GM12874 (cell line): ENCODE measurements around the gene DNAH17.

Source experiments
- TF ChIP-seq, protein P1 (sequence below): IDR thresholded peaks from 2 replicates; pipeline ENCODE4 v1.5.1; 2011; ENCODE audit warnings: low read depth, mild to moderate bottlenecking, control low read depth, low read length, moderate library complexity; ENCODE audit not compliant: insufficient read depth

Gene DNAH17

DNA sequence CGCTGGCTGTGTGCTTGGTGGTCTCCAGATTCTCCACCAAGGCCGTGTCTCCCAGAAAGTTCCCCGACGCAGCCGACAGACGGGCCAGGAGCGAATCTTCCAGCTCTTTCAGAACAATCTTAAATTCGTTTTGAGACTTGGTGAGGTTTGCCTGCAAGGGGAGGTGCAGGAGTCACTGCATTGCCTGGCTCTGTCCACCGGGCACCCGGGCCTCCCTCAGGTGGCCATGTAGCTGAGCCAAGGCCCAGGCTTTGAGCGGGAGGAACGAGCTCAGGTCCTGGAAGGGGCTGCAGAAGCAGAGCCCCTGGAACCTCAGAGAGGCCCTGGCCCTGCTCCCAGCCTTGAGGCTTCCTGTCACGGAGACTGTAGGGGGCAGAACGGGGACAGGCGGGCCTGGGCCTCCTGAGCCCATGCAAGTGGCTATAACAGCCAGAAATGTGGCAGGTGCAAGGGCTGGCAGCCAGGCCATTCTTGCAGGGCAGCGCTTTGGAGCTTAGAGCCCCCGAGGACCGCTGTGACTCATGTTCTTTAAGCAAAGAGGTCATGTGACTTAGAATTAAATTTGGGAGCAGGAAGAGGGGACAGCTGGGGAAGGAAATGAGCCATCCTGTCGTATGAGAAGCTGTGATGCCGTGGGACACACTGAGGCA is 126.4 kb downstream of the DNAH17 start:
- TF ChIP-seq, protein P1, sequence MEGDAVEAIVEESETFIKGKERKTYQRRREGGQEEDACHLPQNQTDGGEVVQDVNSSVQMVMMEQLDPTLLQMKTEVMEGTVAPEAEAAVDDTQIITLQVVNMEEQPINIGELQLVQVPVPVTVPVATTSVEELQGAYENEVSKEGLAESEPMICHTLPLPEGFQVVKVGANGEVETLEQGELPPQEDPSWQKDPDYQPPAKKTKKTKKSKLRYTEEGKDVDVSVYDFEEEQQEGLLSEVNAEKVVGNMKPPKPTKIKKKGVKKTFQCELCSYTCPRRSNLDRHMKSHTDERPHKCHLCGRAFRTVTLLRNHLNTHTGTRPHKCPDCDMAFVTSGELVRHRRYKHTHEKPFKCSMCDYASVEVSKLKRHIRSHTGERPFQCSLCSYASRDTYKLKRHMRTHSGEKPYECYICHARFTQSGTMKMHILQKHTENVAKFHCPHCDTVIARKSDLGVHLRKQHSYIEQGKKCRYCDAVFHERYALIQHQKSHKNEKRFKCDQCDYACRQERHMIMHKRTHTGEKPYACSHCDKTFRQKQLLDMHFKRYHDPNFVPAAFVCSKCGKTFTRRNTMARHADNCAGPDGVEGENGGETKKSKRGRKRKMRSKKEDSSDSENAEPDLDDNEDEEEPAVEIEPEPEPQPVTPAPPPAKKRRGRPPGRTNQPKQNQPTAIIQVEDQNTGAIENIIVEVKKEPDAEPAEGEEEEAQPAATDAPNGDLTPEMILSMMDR = no peak

DNA sequence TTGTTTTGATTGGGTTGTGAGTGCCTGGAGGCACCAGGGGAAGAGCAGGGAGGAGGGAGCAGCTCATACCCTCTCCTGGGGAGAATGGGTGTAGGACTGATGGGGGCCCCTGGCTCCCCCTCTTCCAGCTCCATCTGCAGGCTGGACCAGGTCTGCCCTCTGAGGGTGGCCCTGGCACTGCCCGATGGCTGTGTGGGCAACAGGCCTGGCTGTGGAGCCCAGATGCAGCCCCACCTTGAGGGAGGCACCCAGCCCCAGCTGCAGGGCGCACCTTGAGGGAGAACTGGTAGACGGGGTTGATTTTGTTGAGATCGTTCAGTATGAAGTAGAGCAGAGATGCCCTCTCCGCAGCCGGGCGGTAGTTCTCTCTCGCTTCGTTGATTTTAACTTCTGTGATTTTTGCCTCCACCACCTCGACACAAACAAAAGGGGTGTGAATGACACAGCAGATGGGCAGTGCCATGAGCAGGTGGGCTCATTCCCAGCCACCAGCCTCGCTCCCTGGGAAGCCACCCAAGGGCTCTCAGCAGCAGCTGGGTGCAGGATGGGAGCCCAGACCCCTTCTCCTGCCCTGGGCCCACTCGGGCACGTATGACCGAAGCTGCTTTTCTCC is 127.1 kb downstream of the DNAH17 start:
- TF ChIP-seq, protein P1 = no peak

DNA sequence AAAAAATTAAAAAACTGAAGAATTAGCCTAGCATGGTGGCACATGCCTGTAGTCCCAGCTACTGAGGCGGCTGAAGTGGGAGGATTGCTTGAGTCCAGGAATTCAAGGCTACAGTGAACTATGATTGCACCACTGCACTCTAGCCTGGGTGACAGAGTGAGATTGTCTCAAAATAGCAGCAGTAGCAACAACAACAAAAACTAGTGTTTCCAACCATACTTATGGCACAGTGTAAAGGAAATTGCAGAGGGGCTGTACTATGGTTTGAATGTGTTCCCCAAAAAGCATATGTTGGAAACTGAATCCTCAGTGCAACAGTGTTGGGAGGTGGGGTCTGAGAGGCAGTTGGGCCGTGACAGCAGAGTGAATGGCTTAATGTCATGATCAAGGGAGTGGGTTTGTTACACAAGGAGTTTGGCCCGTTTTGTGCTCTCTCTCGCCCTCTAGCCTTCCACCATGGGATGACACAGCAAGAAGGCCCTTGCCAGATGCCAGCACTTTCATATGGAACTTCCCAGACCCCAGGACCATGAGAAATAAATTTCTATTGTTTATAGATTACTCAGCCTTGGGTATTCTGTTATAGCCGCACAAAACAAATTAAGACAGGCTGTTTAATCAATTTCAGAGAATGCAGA is 128.7 kb downstream of the DNAH17 start:
- TF ChIP-seq, protein P1 = peak; percentile 41; the same call in 1 of the 2 replicates

DNA sequence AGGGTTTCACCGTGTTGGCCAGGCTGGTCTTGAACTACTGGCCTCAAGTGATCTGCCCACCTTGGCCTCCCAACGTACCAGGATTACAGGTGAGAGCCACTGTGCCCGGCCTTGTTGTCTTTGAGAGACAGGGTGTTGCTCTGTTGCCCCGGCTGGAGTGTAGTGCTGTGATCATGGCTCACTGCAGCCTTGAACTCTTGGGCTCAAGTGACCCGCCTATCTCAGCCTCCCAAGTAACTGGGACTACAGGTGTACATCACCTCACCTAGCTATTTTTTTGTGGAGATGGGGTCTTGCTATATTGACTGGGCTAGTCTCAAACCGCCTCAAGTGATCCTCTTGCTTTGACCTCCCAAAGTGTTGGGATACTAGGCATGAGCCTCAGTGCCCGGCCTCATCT is 130.4 kb downstream of the DNAH17 start:
- TF ChIP-seq, protein P1 = no peak

DNA sequence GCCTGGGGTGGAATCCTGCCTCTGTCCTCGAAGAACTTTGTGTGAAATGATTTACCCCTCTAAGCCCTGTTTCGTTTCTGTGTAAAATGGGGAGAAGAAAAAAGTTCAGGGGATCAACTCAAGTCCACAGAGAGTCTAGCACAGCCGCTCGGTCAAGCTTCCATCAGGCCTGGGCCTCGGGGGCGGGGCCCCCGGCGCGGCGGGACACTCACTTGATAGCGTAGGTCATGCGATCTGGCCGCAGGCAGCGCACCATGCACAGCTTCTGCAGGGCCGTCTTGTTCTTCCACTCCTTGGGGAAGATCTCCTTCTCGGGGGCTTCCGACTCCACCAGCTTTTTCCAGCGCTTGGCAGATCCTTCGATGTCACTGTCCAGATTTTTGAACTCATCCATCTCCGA is 132.8 kb downstream of the DNAH17 start:
- TF ChIP-seq, protein P1 = no peak

DNA sequence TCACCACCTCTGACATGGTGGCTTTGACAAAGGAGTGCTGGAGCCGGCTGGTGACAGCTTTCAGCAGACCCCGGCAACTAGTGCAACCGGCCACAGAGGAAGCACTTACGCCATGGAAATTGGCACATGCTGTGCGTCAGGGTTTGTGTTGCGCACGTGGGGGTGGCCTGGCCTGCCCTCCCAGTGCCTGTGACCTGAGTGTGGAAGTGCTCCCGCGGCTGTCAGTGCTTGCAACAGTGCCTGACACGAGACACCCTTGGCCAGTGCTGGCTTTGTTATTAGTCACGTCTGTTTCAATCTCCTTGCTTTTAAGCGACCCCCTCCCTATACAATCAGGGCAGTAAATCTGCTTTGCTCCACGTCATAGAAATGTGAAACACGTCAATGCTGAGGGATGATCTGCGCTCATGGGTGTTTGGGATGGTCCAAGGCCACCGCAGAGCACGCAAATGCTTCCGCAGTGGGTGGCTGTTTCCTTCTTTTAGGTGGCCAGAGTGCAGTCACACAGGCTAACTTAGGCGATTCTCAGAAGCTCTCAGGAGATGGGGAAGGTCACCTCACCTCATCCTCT is 134.5 kb downstream of the DNAH17 start:
- TF ChIP-seq, protein P1 = no peak

DNA sequence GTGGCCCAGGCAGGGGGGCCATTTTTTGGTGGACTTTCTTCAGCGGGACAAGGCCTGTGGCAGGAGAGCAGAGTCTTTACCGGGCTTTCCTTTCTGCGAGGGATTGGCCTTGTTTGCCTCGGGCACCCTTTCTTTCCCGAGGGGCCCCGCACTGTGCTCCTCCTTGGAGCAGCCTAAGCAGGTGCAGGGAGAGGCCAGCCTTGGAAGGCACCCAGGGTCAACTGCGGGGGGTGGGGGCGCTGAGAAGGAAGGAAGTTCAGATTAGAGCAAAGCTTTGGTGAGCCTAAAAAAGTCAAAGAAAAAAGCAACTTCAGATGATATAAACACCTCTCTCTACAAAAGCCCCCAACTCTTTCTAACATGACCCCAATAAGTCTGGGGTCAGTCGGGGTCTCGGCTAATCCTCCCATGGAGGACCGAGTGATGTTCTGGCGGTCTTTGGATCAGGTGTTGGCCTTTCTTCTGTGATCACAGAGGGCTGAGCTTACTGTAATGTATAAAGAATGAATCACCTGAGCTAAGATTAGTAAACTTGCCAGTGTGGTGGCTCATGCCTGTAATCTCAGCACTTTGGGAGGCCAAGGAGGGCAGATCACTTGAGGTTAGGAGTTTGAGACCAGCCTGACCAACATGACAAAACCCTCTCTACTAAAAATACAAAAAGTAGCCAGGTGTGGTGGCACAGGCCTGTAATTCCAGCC is 135.8 kb downstream of the DNAH17 start:
- TF ChIP-seq, protein P1 = no peak
